ENCODE data around the gene RNU11. TPM values are rescaled to one million over a fixed set of nuclear protein-coding genes. Genes with fewer than 3 reads are reported as not detected.
"Not testable (repeated sequence)": the region's sequence is repeated elsewhere in the genome, so short reads cannot be mapped to it uniquely, and the experiment has no call there.

Gene RNU11
- total and polyA plus RNA-seq, 5 donors = not detected

GRCh38 chr1:28642056-28642846 lies 6.1 kb upstream of the RNU11 start:
- Histone ChIP-seq H3K9me3 (ENCODE audit: control insufficient read depth, low read length) (no peaks in the 10 kb centered on the region), H3K4me3 (ENCODE audit: low read length) (peak overlapping the region; percentile 60), H3K4me1 (ENCODE audit: control insufficient read depth, insufficient read depth, low read length) (no peaks in the 10 kb centered on the region), H3K27ac (ENCODE audit: low read length) (peak overlapping the region; percentile 89), H3K27me3 (ENCODE audit: control insufficient read depth, insufficient read depth) (no peaks in the 10 kb centered on the region)
- intact Hi-C loops (cut with DNase I) = loop anchor here in 2 of 4 donors (5.0 to 10.0 kb wide), 2 partner anchors 95 to 543 kb away; partner anchors contain the start of genes YTHDF2 (in 2 of the 2) and SRSF4 (in 1 of the 2)
- peak; percentile 20 to 40 for ATAC-seq
- DNase-seq = no peak
- WGBS = under 1% methylated on average over 26 of the region's 26 CpGs

- H3K4me3 ChIP-seq (ENCODE audit: low read length) = peak within 1 kb of the TSS; percentile 72
- under 1% methylated on average over 49 of the region's 49 CpGs for WGBS
- no peaks in the 10 kb centered on the region for H3K9me3 ChIP-seq (ENCODE audit: control insufficient read depth, low read length)
- no peaks in the 10 kb centered on the region for H3K4me1 ChIP-seq (ENCODE audit: control insufficient read depth, insufficient read depth, low read length)
- H3K27ac ChIP-seq (ENCODE audit: low read length) = peak within 1 kb of the TSS; percentile 89
- no peaks in the 10 kb centered on the region for H3K27me3 ChIP-seq (ENCODE audit: control insufficient read depth, insufficient read depth)
- DNase-seq = peak; percentile 91 to 97 (median 97)
- intact Hi-C loops (cut with DNase I) = loop anchor here in 2 of 4 donors (5.0 to 10.0 kb wide), 2 partner anchors 94 to 542 kb away; partner anchors contain the start of genes YTHDF2 (in 2 of the 2) and SRSF4 (in 1 of the 2)
- ATAC-seq = peak; percentile 96
Measured at GRCh38 chr1:28642847-28643635, 5.4 kb upstream of the RNU11 start, which contains the start of gene TAF12. Gene TAF12, minus strand, starts transcription at chr1:28643067. Its CDS starts 20,986 bp downstream, at chr1:28622081.

- DNase-seq (no peak), ATAC-seq (no peak)
- no peak overlapping the region for H3K27ac ChIP-seq (ENCODE audit: low read length)
- H3K4me1 ChIP-seq (ENCODE audit: control insufficient read depth, insufficient read depth, low read length) = no peaks in the 10 kb centered on the region
- H3K4me3 ChIP-seq (ENCODE audit: low read length) = no peak overlapping the region
- intact Hi-C loops (cut with DNase I) = loop anchor here in 2 of 4 donors (5.0 to 10.0 kb wide), 2 partner anchors 93 to 540 kb away; partner anchors contain the start of genes YTHDF2 (in 2 of the 2) and SRSF4 (in 1 of the 2)
- WGBS = 90% methylated on average over 3 of the region's 3 CpGs
- H3K27me3 ChIP-seq (ENCODE audit: control insufficient read depth, insufficient read depth) = no peaks in the 10 kb centered on the region
- no peaks in the 10 kb centered on the region for H3K9me3 ChIP-seq (ENCODE audit: control insufficient read depth, low read length)
Measured at GRCh38 chr1:28644494-28644893, 3.9 kb upstream of the RNU11 start.

DNA sequence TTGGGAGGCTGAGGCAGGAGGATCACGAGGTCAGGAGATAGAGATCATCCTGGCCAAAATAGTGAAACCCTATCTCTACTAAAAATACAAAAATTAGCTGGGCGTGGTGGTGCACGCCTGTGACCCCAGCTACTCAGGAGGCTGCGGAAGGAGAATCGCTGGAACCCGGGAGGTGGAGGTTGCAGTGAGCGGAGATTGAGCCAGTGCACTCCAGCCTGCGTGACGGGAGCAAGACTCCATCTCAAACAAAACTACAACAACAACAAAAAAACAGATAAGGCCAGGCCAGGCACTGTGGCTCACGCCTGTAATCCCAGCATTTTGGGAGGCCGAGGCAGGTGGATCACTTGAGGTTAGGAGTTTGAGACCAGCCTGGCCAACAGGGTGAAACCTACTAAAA lies 3.0 kb upstream of the RNU11 start:
- 98% methylated on average over 11 of the region's 11 CpGs for WGBS

DNA sequence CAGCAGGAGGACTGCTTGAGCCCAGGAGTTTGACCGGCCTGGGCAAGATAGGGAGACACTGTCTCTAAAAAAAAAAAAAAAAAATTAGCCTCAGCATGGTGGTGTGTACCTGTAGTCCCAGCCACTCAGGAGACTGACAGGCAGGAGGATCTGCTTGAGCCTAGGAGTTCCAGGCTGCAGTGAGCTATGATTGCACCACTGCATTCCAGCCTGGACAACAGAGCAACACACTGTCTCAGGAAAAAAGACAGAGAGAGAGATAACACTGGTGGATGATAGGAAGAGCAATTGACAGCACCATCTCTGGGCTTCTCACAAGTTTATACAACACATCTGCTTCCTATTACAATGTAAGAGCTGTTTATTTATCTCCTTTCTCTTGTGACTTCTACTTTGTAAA lies 2.4 kb upstream of the RNU11 start:
- H3K4me3 ChIP-seq (ENCODE audit: low read length) = no peak overlapping the region
- H3K27me3 ChIP-seq (ENCODE audit: control insufficient read depth, insufficient read depth) = no peaks in the 10 kb centered on the region
- ATAC-seq = no peak
- H3K4me1 ChIP-seq (ENCODE audit: control insufficient read depth, insufficient read depth, low read length) = no peaks in the 10 kb centered on the region
- no peak for DNase-seq
- no peak overlapping the region for H3K27ac ChIP-seq (ENCODE audit: low read length)
- WGBS = 97% methylated on average over 1 of the region's 1 CpG
- no peaks in the 10 kb centered on the region for H3K9me3 ChIP-seq (ENCODE audit: control insufficient read depth, low read length)
- intact Hi-C loops (cut with DNase I) = loop anchor here in 1 of 4 donors (10.0 kb wide), 1 partner anchor 539 kb away; the partner anchor contains the start of gene SRSF4

More for the DNA sequence above, 3.0 kb upstream of the RNU11 start:
- not testable (repeated sequence) for H3K27ac ChIP-seq (ENCODE audit: low read length); H3K9me3 ChIP-seq (ENCODE audit: control insufficient read depth, low read length); H3K27me3 ChIP-seq (ENCODE audit: control insufficient read depth, insufficient read depth); ATAC-seq; DNase-seq; H3K4me1 ChIP-seq (ENCODE audit: control insufficient read depth, insufficient read depth, low read length); H3K4me3 ChIP-seq (ENCODE audit: low read length)
- intact Hi-C loops (cut with DNase I) = loop anchor here in 1 of 4 donors (10.0 kb wide), 1 partner anchor 539 kb away; the partner anchor contains the start of gene SRSF4

GRCh38 chr1:28648008-28648473 lies 359 bp upstream of the RNU11 start:
- no peaks in the 10 kb centered on the region for H3K4me1 ChIP-seq (ENCODE audit: control insufficient read depth, insufficient read depth, low read length)
- ATAC-seq (peak; percentile 95 to 96), DNase-seq (peak; percentile 93 to 96 (median 96))
- intact Hi-C loops (cut with DNase I) = loop anchor here in 1 of 4 donors (10.0 kb wide), 1 partner anchor 537 kb away; the partner anchor contains the start of gene SRSF4
- H3K4me3 ChIP-seq (ENCODE audit: low read length) = peak overlapping the region; percentile 79
- peak overlapping the region; percentile 100 for H3K27ac ChIP-seq (ENCODE audit: low read length)
- no peaks in the 10 kb centered on the region for H3K27me3 ChIP-seq (ENCODE audit: control insufficient read depth, insufficient read depth)
- H3K9me3 ChIP-seq (ENCODE audit: control insufficient read depth, low read length) = no peaks in the 10 kb centered on the region
- 2% methylated on average over 18 of the region's 18 CpGs for WGBS

- H3K27me3 ChIP-seq (ENCODE audit: control insufficient read depth, insufficient read depth); H3K27ac ChIP-seq (ENCODE audit: low read length); H3K4me1 ChIP-seq (ENCODE audit: control insufficient read depth, insufficient read depth, low read length); intact Hi-C loops (cut with DNase I); H3K9me3 ChIP-seq (ENCODE audit: control insufficient read depth, low read length); H3K4me3 ChIP-seq (ENCODE audit: low read length); DNase-seq; ATAC-seq: not testable (repeated sequence)
- WGBS = 91% methylated on average over 13 of the region's 13 CpGs
Measured at GRCh38 chr1:28653063-28653462, 4.7 kb downstream of the RNU11 start.

GRCh38 chr1:28653870-28654269 lies 5.5 kb downstream of the RNU11 start:
- WGBS = 64% methylated on average over 3 of the region's 3 CpGs
- ATAC-seq = not testable (repeated sequence)

GRCh38 chr1:28655448-28656311 lies 7.3 kb downstream of the RNU11 start:
- ATAC-seq; H3K4me3 ChIP-seq (ENCODE audit: low read length); intact Hi-C loops (cut with DNase I); H3K9me3 ChIP-seq (ENCODE audit: control insufficient read depth, low read length); H3K4me1 ChIP-seq (ENCODE audit: control insufficient read depth, insufficient read depth, low read length); H3K27me3 ChIP-seq (ENCODE audit: control insufficient read depth, insufficient read depth); H3K27ac ChIP-seq (ENCODE audit: low read length); DNase-seq: not testable (repeated sequence)
- WGBS = 74% methylated on average over 10 of the region's 10 CpGs

More at GRCh38 chr1:28653870-28654269, 5.5 kb downstream of the RNU11 start:
- H3K27me3 ChIP-seq (ENCODE audit: control insufficient read depth, insufficient read depth); H3K9me3 ChIP-seq (ENCODE audit: control insufficient read depth, low read length); intact Hi-C loops (cut with DNase I); H3K4me3 ChIP-seq (ENCODE audit: low read length); H3K27ac ChIP-seq (ENCODE audit: low read length); H3K4me1 ChIP-seq (ENCODE audit: control insufficient read depth, insufficient read depth, low read length): not testable (repeated sequence)
- peak in 1 of 3 donors; percentile 49 for DNase-seq

DNA sequence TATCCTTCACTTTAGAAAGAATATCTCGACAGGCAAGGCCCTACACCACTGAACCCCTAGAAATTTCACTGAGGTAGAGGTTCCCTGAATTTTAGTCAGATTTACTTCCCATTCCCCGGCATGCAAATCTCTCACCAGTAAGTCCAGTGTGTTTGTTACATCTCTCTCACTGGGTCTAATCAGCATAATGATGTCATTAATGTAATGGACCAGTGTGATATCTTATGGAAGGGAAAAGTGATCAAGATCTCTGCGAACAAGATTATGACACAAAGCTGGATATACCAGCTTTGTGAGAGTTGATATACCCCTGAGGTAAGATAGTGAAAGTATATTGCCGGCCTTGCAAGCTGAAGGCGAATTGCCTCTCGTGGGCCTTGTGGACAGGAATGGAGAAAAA lies 7.9 kb downstream of the RNU11 start:
- H3K27ac ChIP-seq (ENCODE audit: low read length) = no peak overlapping the region
- intact Hi-C loops (cut with DNase I) = no loop called here

More for the DNA sequence above, 7.9 kb downstream of the RNU11 start:
- H3K9me3 ChIP-seq (ENCODE audit: control insufficient read depth, low read length) = no peaks in the 10 kb centered on the region
- H3K27me3 ChIP-seq (ENCODE audit: control insufficient read depth, insufficient read depth) = no peaks in the 10 kb centered on the region
- 95% methylated on average over 6 of the region's 6 CpGs for WGBS
- no peak for ATAC-seq
- DNase-seq = no peak
- H3K4me1 ChIP-seq (ENCODE audit: control insufficient read depth, insufficient read depth, low read length) = peaks cover 2% of the 10 kb centered on the region
- H3K4me3 ChIP-seq (ENCODE audit: low read length) = no peak overlapping the region
